Muscle of leg (tissue), 11 donors: ENCODE results near the gene ELMO1. TPM values are rescaled to one million over a fixed set of nuclear protein-coding genes. Genes with fewer than 3 reads are reported as not detected.

Source experiments
- DNase-seq: peaks from one replicate; pipeline ENCODE4 v3.0.0; 2013
- H3K27ac ChIP-seq: one replicate; pipeline ENCODE4 v1.5.1; 2013; ENCODE audit warnings: mild to moderate bottlenecking, low read length, control low read depth
- H3K27me3 ChIP-seq: one replicate; pipeline ENCODE4 v1.6.1; 2013; ENCODE audit warnings: low read length; ENCODE audit not compliant: control insufficient read depth, insufficient read depth
- H3K36me3 ChIP-seq: one replicate; pipeline ENCODE4 v1.6.1; 2013; ENCODE audit warnings: low read length; ENCODE audit not compliant: control insufficient read depth, insufficient read depth
- H3K4me1 ChIP-seq: one replicate; pipeline ENCODE4 v1.6.1; 2013; ENCODE audit warnings: low read length; ENCODE audit not compliant: control insufficient read depth, insufficient read depth
- H3K4me3 ChIP-seq: one replicate; pipeline ENCODE4 v1.5.1; 2013; ENCODE audit warnings: low read length, control low read depth
- H3K9me3 ChIP-seq: replicated peaks from 2 replicates; pipeline ENCODE4 v1.6.1; 2013; ENCODE audit warnings: low read depth, low read length; ENCODE audit not compliant: control insufficient read depth
- WGBS: methylation state at CpG from one replicate; pipeline ENCODE4 v1.1.5; 2013; ENCODE audit warnings: missing lambda C conversion rate; ENCODE audit not compliant: insufficient coverage; 5-methylcytosine and 5-hydroxymethylcytosine counted together
- polyA plus RNA-seq, 8 donors: library from polyadenylated mRNA; unstranded; fragments of 120-200 nt; gene quantifications; one replicate each; pipeline versions ENCODE4 v1.2.1 to v1.2.3, GENCODE V29; 2013; ENCODE audit warnings: inconsistent platforms in 1 of 8, low replicate concordance in 1 of 8; ENCODE audit not compliant: insufficient read length in 8 of 8, insufficient read depth in 1 of 8
- total RNA-seq: library from RNA; stranded (reverse); fragments of 120-200 nt; gene quantifications from one replicate; pipeline ENCODE4 v1.2.4, GENCODE V29; 2013

The ELMO1 gene
- total and polyA plus RNA-seq, 9 donors = 20.3 to 40.7 (median 25.0) TPM

DNA sequence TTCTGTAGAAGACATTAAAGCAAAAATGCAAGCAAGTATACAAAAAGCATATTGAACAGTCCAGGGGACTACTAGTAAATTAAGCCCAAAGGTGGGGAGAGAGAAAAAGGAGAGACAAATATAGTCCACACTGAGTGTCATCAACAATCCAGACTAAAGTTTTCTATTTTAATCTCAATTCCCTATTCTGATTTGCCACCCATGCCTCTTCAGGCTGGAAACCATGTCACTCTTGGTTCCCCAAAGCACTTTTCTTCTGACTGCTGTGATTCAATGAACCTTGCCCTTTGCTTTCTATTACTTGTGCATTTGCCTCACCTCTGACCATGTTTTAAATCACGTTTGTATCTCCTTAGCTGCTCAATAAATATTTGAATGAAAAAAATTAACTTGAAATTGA lies 629.0 kb downstream of the ELMO1 start:
- Histone ChIP-seq H3K27ac (no peak overlapping the region), H3K4me3 (no peak overlapping the region), H3K36me3 (no peaks in the 10 kb centered on the region), H3K27me3 (no peaks in the 10 kb centered on the region), H3K4me1 (no peaks in the 10 kb centered on the region), H3K9me3 (no peaks in the 10 kb centered on the region)
- no CpG with 5 or more reads among the region's 1 CpG for WGBS
- DNase-seq = no peak

DNA sequence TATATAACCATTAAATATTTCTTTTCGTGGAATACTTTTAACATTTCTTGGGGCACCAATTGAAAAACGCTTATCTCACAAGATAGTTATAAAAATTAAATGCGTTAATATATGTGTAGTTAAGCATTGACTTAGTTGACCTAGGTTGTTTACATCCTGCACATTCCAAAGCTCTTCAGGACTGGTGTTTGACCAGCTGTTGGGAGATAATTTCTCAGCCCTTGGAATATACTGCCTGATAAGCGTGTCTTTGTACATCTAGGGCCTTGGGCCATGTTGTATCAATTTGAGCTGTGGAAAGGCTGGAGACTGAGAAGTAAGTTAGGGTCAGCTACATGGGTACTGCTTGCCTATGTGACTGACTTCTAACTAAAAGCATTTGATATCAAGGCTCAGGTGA lies 634.4 kb downstream of the ELMO1 start:
- no CpG with 5 or more reads among the region's 4 CpGs for WGBS

GRCh38 chr7:36811807-36812206 lies 636.9 kb downstream of the ELMO1 start:
- H3K27ac ChIP-seq = no peak overlapping the region

More for the DNA sequence above, 634.4 kb downstream of the ELMO1 start:
- no peaks in the 10 kb centered on the region for H3K4me1 ChIP-seq
- H3K36me3 ChIP-seq = no peaks in the 10 kb centered on the region
- H3K27me3 ChIP-seq = no peaks in the 10 kb centered on the region
- no peak overlapping the region for H3K27ac ChIP-seq
- no peak for DNase-seq
- H3K4me3 ChIP-seq = no peak overlapping the region
- no peaks in the 10 kb centered on the region for H3K9me3 ChIP-seq

GRCh38 chr7:36810489-36810888 lies 638.2 kb downstream of the ELMO1 start:
- H3K27ac ChIP-seq = no peak overlapping the region
- no peak overlapping the region for H3K4me3 ChIP-seq
- no peaks in the 10 kb centered on the region for H3K36me3 ChIP-seq
- no peaks in the 10 kb centered on the region for H3K27me3 ChIP-seq
- DNase-seq = no peak
- no peaks in the 10 kb centered on the region for H3K9me3 ChIP-seq
- H3K4me1 ChIP-seq = no peaks in the 10 kb centered on the region
- no CpG with 5 or more reads among the region's 2 CpGs for whole genome bisulfite sequencing

More at GRCh38 chr7:36811807-36812206, 636.9 kb downstream of the ELMO1 start:
- no peaks in the 10 kb centered on the region for H3K9me3 ChIP-seq
- H3K4me3 ChIP-seq = no peak overlapping the region
- no peaks in the 10 kb centered on the region for H3K27me3 ChIP-seq
- WGBS = 27% methylated on average over 3 of the region's 3 CpGs
- no peaks in the 10 kb centered on the region for H3K36me3 ChIP-seq
- no peak for DNase-seq
- H3K4me1 ChIP-seq = no peaks in the 10 kb centered on the region

DNA sequence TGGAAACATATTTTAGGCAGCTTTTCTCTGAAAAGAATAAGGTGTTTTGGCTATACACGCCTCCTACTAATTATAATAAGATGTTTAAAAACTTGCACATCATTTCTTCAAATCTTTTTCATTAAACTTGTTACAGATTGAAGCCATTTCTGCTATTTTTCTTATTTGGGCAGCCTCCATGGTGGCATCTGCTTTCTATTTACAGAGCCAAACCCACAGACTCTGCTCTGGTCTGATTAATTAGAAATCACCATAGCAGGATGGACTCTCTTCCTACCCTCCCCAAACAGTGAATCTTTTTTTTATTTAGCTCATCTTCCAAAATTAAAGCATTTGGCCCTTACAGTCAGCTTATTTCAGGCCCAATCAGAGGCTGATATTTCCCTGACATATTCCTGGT lies 638.6 kb downstream of the ELMO1 start:
- H3K36me3 ChIP-seq = no peaks in the 10 kb centered on the region
- H3K9me3 ChIP-seq = no peaks in the 10 kb centered on the region
- H3K4me3 ChIP-seq = no peak overlapping the region
- no peaks in the 10 kb centered on the region for H3K27me3 ChIP-seq
- H3K4me1 ChIP-seq = no peaks in the 10 kb centered on the region
- WGBS = no CpG with 5 or more reads among the region's 1 CpG
- no peak overlapping the region for H3K27ac ChIP-seq
- DNase-seq = no peak

- no peaks in the 10 kb centered on the region for H3K36me3 ChIP-seq
- no peak for DNase-seq
- 85% methylated on average over 2 of the region's 3 CpGs for WGBS
- H3K27me3 ChIP-seq = no peaks in the 10 kb centered on the region
- no peak overlapping the region for H3K27ac ChIP-seq
- no peaks in the 10 kb centered on the region for H3K4me1 ChIP-seq
- no peaks in the 10 kb centered on the region for H3K9me3 ChIP-seq
- no peak overlapping the region for H3K4me3 ChIP-seq
Observed at GRCh38 chr7:36809510-36809909, 639.2 kb downstream of the ELMO1 start.

- H3K36me3 ChIP-seq = no peaks in the 10 kb centered on the region
- no peak for DNase-seq
- H3K27ac ChIP-seq = no peak overlapping the region
- no peak overlapping the region for H3K4me3 ChIP-seq
- WGBS = 83% methylated on average over 1 of the region's 3 CpGs
- H3K9me3 ChIP-seq = no peaks in the 10 kb centered on the region
- H3K4me1 ChIP-seq = no peaks in the 10 kb centered on the region
- no peaks in the 10 kb centered on the region for H3K27me3 ChIP-seq
Observed at GRCh38 chr7:36809086-36809485, 639.6 kb downstream of the ELMO1 start.

DNA sequence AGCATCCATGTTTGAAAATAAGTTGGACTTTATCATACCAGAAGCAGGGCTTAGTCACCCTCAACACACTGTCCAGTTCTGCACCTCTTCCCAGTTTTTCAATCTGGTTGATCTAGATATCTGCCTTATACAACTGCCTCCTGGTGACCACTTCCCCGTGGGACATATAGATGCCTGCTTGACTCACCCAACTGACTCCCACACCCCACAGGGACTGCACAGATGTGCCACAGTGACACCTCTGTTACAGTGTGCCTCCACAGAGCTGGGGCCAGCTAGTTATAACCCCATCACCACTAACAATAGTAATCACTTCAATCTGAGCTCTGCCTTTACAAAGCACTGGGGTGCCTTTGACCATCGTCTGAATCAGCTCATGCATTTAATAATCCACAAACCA lies 641.8 kb downstream of the ELMO1 start:
- 75% methylated on average over 1 of the region's 2 CpGs for WGBS

More for the DNA sequence above, 641.8 kb downstream of the ELMO1 start:
- no peaks in the 10 kb centered on the region for H3K9me3 ChIP-seq
- no peak for DNase-seq
- no peak overlapping the region for H3K27ac ChIP-seq
- no peak overlapping the region for H3K4me3 ChIP-seq
- H3K4me1 ChIP-seq = no peaks in the 10 kb centered on the region
- H3K36me3 ChIP-seq = no peaks in the 10 kb centered on the region
- H3K27me3 ChIP-seq = no peaks in the 10 kb centered on the region

Other genes starting within 250 kb of the ELMO1 start
- gene GPR141, start 234.9 kb upstream of the ELMO1 start, total RNA-seq = 0.66 TPM
- gene GPR141, start 234.9 kb upstream of the ELMO1 start, polyA plus RNA-seq = under 1 TPM in 7 of 8 donors, not detected in 1; 0.16 to 0.65 (median 0.41) TPM